ENCODE data around the gene TSFM. TPM values are rescaled to one million over a fixed set of nuclear protein-coding genes. Genes with fewer than 3 reads are reported as not detected.

Gene TSFM
- total and polyA plus RNA-seq, 2 of the 13 experiments (the other 11 are each of a cell fraction or from before 2014, with no cell fraction given): 29.8 to 68.3 TPM

DNA sequence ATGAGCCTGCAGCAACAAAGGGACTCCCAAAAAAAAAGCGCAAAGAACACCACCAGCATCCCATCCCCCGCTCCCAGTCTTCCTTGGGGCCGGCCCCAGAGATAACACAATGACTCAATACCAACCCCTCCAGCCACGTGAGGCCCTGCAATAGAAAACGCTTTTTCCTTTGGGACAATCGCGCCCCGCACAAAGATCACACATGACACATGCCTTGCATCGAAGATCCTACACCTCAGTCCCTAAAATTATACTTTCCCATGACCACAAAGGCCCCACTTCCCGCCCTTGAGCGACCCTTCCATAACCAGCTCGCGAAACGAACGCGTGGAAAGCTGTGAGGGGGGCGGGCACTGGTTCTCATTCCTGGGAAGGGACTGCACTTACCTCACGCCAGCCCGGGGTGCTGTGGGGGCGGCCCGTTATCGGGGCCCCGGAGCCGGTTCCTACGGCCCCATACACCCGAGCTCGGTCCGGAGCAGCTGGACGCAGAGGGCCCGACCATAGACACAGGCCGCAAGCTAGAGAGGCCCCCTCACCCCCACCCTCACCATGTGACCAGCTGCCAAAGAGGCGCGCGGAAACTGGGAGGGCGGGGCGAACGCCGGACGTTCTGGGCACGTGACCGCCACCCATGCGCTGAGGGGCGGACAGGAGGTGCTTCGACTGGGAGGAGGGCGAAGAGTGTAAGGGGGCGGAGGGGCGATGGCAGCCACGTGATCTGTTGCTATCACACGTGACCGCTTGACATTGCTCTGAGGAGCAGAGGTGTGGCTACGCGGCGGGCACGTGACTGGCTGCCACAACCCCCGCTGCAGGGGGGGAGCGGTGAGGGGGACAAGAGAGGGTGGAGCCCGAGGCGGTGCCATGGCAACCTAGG is 30.6 kb upstream of the TSFM start, which contains the start of gene CDK4:
Gene CDK4 (minus strand): TSS at position 523 of the 880 bp plus-strand sequence. CDS start 593 bp downstream, outside the sequence.
- no peak within 1 kb of the TSS for H2AFZ ChIP-seq (ENCODE audit: low read length)
- H3K9me3 ChIP-seq (ENCODE audit: low read length): no peaks in the 10 kb centered on the region
- peak within 1 kb of the TSS; percentile 98 for H3K4me2 ChIP-seq (ENCODE audit: low read depth, low read length)
- POLR2A ChIA-PET: interaction anchor here (0.6 to 1.1 kb wide), 8 partner anchors 9 to 95 kb away, joined by 3 to 4 read pairs (median 3); partner anchors contain the start of genes CTDSP2, EEF1AKMT3, METTL1 and OS9
- peaks cover 43% of the 10 kb centered on the region for H3K4me1 ChIP-seq (ENCODE audit: insufficient read depth, low read length)
- peak within 1 kb of the TSS; percentile 72 to 87 (median 78) for H3K4me3 ChIP-seq (replicated peaks in 1 of 3; ENCODE audit: insufficient read depth in 1 of 3, low read depth in 2 of 3, low read length in 3 of 3)
- BruUV-seq (replicated peaks): TSS peak; percentile 81
- ATAC-seq: peak; percentile 77
- peaks cover 24% of the 10 kb centered on the region for H3K79me2 ChIP-seq (ENCODE audit: insufficient read depth, low read length)
- DNase-seq (ENCODE audit: low spot score): peak; percentile 99
- peak within 1 kb of the TSS; percentile 87 for H3K27ac ChIP-seq (ENCODE audit: extremely low read length, insufficient read depth, low read length)
- peaks cover 10 to 27% of the 10 kb centered on the region in 2 experiments for H3K36me3 ChIP-seq (replicated peaks in 1 of 2; ENCODE audit: control insufficient read depth in 1 of 2, insufficient read depth in 2 of 2, low read length in 2 of 2)
- WGBS (ENCODE audit: low lambda C conversion rate): 0% methylated on average over 21 of the region's 58 CpGs
- intact Hi-C loops (cut with micrococcal nuclease; ENCODE audit: unreplicated experiment) (loop anchor here (1.0 kb wide), 1 partner anchor 8 kb away; no protein-coding TSS in a partner anchor), in situ Hi-C loops (cut with HindIII; ENCODE audit: extremely low pct_ligation_motif_present, low pct_unique_long_range_greater_than_20kb) (no loop called here)
- H4K20me1 ChIP-seq (ENCODE audit: insufficient read depth, low read length): 0 out of 2 replicates have a peak, but pooled peaks cover 5% of the 10 kb centered on the region
- H3K9ac ChIP-seq (ENCODE audit: insufficient read depth, low read depth, low read length): peak within 1 kb of the TSS; percentile 96
- H3K27me3 ChIP-seq (ENCODE audit: control insufficient read depth in 1 of 2, insufficient read depth in 2 of 2, low read length in 2 of 2): no peaks in the 10 kb centered on the region; a peak in 1 of 5 replicates
- CTCF ChIA-PET (ENCODE audit: low intra/inter-chr PET ratio, low total read pairs): no interaction called here
- FAIRE-seq: peak; percentile 98
- TF ChIP-seq ZNF335 (CRISPR knock-in tag; IDR thresholded peaks at IDR 0.05) (0 out of 2 replicates have a peak, but pooled peaks have one; percentile 49), HMG20A (CRISPR knock-in tag; IDR thresholded peaks at IDR 0.05; ENCODE audit: borderline replicate concordance) (peak; percentile 34; the same call in 1 of the 2 replicates), ZMYM3 (CRISPR knock-in tag; IDR thresholded peaks at IDR 0.05) (no peak), ZNF777 (CRISPR knock-in tag; IDR thresholded peaks at IDR 0.05) (peak; percentile 73), HES4 (CRISPR knock-in tag; IDR thresholded peaks at IDR 0.05; ENCODE audit: borderline replicate concordance) (no peak; the same call in 1 of the 2 replicates), FOXA1 (IDR thresholded peaks at IDR 0.05) (no peak), FOXA1 (CRISPR knock-in tag; IDR thresholded peaks at IDR 0.05) (peak; percentile 47; the same call in 1 of the 2 replicates), LCORL (IDR thresholded peaks at IDR 0.05) (no peak), LCORL (CRISPR knock-in tag; IDR thresholded peaks at IDR 0.05) (peak; percentile 80), ZNF530 (CRISPR knock-in tag; IDR thresholded peaks at IDR 0.05; ENCODE audit: low read depth) (no peak), SAP130 (CRISPR knock-in tag; IDR thresholded peaks at IDR 0.05; ENCODE audit: low read depth) (peak; percentile 99), MEIS2 (CRISPR knock-in tag; IDR thresholded peaks at IDR 0.05) (peak; percentile 90)
- TF ChIP-seq, protein P1, sequence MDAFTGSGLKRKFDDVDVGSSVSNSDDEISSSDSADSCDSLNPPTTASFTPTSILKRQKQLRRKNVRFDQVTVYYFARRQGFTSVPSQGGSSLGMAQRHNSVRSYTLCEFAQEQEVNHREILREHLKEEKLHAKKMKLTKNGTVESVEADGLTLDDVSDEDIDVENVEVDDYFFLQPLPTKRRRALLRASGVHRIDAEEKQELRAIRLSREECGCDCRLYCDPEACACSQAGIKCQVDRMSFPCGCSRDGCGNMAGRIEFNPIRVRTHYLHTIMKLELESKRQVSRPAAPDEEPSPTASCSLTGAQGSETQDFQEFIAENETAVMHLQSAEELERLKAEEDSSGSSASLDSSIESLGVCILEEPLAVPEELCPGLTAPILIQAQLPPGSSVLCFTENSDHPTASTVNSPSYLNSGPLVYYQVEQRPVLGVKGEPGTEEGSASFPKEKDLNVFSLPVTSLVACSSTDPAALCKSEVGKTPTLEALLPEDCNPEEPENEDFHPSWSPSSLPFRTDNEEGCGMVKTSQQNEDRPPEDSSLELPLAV (CRISPR knock-in tag; conservative IDR thresholded peaks at IDR 0.05; ENCODE audit: low read depth): no peak
- TF ChIP-seq, protein P2, sequence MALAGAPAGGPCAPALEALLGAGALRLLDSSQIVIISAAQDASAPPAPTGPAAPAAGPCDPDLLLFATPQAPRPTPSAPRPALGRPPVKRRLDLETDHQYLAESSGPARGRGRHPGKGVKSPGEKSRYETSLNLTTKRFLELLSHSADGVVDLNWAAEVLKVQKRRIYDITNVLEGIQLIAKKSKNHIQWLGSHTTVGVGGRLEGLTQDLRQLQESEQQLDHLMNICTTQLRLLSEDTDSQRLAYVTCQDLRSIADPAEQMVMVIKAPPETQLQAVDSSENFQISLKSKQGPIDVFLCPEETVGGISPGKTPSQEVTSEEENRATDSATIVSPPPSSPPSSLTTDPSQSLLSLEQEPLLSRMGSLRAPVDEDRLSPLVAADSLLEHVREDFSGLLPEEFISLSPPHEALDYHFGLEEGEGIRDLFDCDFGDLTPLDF (CRISPR knock-in tag; IDR thresholded peaks at IDR 0.05): peak; percentile 98
- TF ChIP-seq, protein P3, sequence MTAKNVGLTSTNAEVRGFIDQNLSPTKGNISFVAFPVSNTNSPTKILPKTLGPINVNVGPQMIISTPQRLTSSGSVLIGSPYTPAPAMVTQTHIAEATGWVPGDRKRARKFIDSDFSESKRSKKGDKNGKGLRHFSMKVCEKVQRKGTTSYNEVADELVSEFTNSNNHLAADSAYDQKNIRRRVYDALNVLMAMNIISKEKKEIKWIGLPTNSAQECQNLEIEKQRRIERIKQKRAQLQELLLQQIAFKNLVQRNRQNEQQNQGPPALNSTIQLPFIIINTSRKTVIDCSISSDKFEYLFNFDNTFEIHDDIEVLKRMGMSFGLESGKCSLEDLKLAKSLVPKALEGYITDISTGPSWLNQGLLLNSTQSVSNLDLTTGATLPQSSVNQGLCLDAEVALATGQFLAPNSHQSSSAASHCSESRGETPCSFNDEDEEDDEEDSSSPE (CRISPR knock-in tag; IDR thresholded peaks at IDR 0.05): peak; percentile 98
- TF ChIP-seq, protein P4, sequence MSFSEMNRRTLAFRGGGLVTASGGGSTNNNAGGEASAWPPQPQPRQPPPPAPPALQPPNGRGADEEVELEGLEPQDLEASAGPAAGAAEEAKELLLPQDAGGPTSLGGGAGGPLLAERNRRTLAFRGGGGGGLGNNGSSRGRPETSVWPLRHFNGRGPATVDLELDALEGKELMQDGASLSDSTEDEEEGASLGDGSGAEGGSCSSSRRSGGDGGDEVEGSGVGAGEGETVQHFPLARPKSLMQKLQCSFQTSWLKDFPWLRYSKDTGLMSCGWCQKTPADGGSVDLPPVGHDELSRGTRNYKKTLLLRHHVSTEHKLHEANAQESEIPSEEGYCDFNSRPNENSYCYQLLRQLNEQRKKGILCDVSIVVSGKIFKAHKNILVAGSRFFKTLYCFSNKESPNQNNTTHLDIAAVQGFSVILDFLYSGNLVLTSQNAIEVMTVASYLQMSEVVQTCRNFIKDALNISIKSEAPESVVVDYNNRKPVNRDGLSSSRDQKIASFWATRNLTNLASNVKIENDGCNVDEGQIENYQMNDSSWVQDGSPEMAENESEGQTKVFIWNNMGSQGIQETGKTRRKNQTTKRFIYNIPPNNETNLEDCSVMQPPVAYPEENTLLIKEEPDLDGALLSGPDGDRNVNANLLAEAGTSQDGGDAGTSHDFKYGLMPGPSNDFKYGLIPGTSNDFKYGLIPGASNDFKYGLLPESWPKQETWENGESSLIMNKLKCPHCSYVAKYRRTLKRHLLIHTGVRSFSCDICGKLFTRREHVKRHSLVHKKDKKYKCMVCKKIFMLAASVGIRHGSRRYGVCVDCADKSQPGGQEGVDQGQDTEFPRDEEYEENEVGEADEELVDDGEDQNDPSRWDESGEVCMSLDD (CRISPR knock-in tag; IDR thresholded peaks at IDR 0.05; ENCODE audit: borderline replicate concordance): no peak
- TF ChIP-seq, protein P5, sequence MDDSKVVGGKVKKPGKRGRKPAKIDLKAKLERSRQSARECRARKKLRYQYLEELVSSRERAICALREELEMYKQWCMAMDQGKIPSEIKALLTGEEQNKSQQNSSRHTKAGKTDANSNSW (CRISPR knock-in tag; IDR thresholded peaks at IDR 0.05; ENCODE audit: borderline replicate concordance): peak; percentile 82; the same call in 1 of the 2 replicates
